ENCODE measurements around the gene PI4KA. TPM values are rescaled to one million over a fixed set of nuclear protein-coding genes. Genes with fewer than 3 reads are reported as not detected.
A peak's percentile ranks its signal among the peaks of the same experiment; 100 is the strongest.

Gene PI4KA
- total RNA-seq, 4 donors from 2014 or later: 62.1 to 97.2 (median 86.9) TPM

- ATAC-seq (ENCODE audit: low FRiP score) (no peak), DNase-seq (ENCODE audit: low spot score) (no peak)
- no peak for TF ChIP-seq CTCF (IDR thresholded peaks at IDR 0.05)
Measured at GRCh38 chr22:20810645-20811044, 48.0 kb downstream of the PI4KA start.

- ATAC-seq (ENCODE audit: low FRiP score) (no peak), DNase-seq (ENCODE audit: low spot score) (no peak)
- no peak for TF ChIP-seq CTCF (IDR thresholded peaks at IDR 0.05)
Measured at GRCh38 chr22:20809538-20810185, 48.9 kb downstream of the PI4KA start.

- no peak for TF ChIP-seq CTCF (IDR thresholded peaks at IDR 0.05)
- ATAC-seq (ENCODE audit: low FRiP score): no peak
Measured at GRCh38 chr22:20808844-20809243, 49.8 kb downstream of the PI4KA start.

GRCh38 chr22:20807315-20807752 lies 51.3 kb downstream of the PI4KA start:
- TF ChIP-seq CTCF (IDR thresholded peaks at IDR 0.05): no peak
- ATAC-seq (ENCODE audit: low FRiP score): peak; percentile 81
- DNase-seq (ENCODE audit: low spot score): no peak

More at GRCh38 chr22:20808844-20809243, 49.8 kb downstream of the PI4KA start:
- DNase-seq (ENCODE audit: low spot score): no peak

- DNase-seq (ENCODE audit: low spot score): no peak
- ATAC-seq (ENCODE audit: low FRiP score): peak; percentile 46
- no peak for TF ChIP-seq CTCF (IDR thresholded peaks at IDR 0.05)
Measured at GRCh38 chr22:20805972-20806471, 52.6 kb downstream of the PI4KA start.

GRCh38 chr22:20804650-20805049 lies 54.0 kb downstream of the PI4KA start:
- no peak for ATAC-seq (ENCODE audit: low FRiP score)
- TF ChIP-seq CTCF (IDR thresholded peaks at IDR 0.05): no peak
- no peak for DNase-seq (ENCODE audit: low spot score)

- no peak for TF ChIP-seq CTCF (IDR thresholded peaks at IDR 0.05)
- DNase-seq (ENCODE audit: low spot score): no peak
Measured at GRCh38 chr22:20803696-20804324, 54.8 kb downstream of the PI4KA start.

More at GRCh38 chr22:20803696-20804324, 54.8 kb downstream of the PI4KA start:
- no peak for ATAC-seq (ENCODE audit: low FRiP score)

Measured in omental fat pad (tissue), 4 donors.